Psoas muscle (tissue), 8 donors: ENCODE measurements around the gene SH3BGRL2. TPM values are rescaled to one million over a fixed set of nuclear protein-coding genes. Genes with fewer than 3 reads are reported as not detected.

Experiments
- ATAC-seq, 4 donors: fragments of 200-7000 bp; cut with Tn5 transposase; one replicate each; pipeline ENCODE4 v1.9.1; 2020; ENCODE audit warnings: moderate library complexity in 3 of 4, mild to moderate bottlenecking in 2 of 4
- DNase-seq, 2 donors: peaks; one replicate each; pipeline ENCODE4 v3.0.0-alpha.2; 2020
- H3K27ac ChIP-seq: fragments of 200-600 bp; one replicate; pipeline ENCODE4 v1.8.0; 2022
- H3K27me3 ChIP-seq, 3 donors: fragments of 200-600 bp in 1 of 3; one replicate each; pipeline versions ENCODE4 v1.6.1 to v1.8.0; 2013 to 2022; ENCODE audit warnings: low read length in 2 of 3, mild to moderate bottlenecking in 2 of 3, moderate library complexity in 1 of 3; ENCODE audit not compliant: insufficient read depth in 3 of 3
- H3K36me3 ChIP-seq, 2 donors: fragments of 200-600 bp in 1 of 2; one replicate each; pipeline versions ENCODE4 v1.6.1 to v1.8.0; 2013 to 2022; ENCODE audit warnings: low read depth in 1 of 2, mild to moderate bottlenecking in 1 of 2, moderate library complexity in 1 of 2; ENCODE audit not compliant: insufficient read depth in 1 of 2
- H3K4me1 ChIP-seq: fragments of 200-600 bp; one replicate; pipeline ENCODE4 v1.8.0; 2022
- H3K4me3 ChIP-seq: fragments of 200-600 bp; one replicate; pipeline ENCODE4 v1.8.0; 2022; ENCODE audit warnings: mild to moderate bottlenecking
- H3K9me3 ChIP-seq: fragments of 200-600 bp; one replicate; pipeline ENCODE4 v1.8.0; 2022
- WGBS, 3 donors: extraction: QIAGEN DNeasy Blood & Tissue Kit; methylation state at CpG; one replicate each; pipeline versions ENCODE4 v1.1.6 to v1.1.7; 2013; 5-methylcytosine and 5-hydroxymethylcytosine counted together
- intact Hi-C, 2 donors: fragments of 100-400 bp; cut with DNase I; formaldehyde crosslinking; loops; one replicate each; pipeline versions ENCODE4 v1.11.0 to v1.14.2; 2022
- polyA plus RNA-seq, 3 donors: library from polyadenylated mRNA; stranded (reverse); fragments of 200-250 nt; gene quantifications; one replicate each; pipeline ENCODE4 v1.2.3, GENCODE V29; 2013
- total RNA-seq, 4 donors: library from RNA; stranded (reverse); fragmentation: NEBNext Ultra II Directional in 2 of 4; extraction: Animal tissue kit (Norgen Biotek cat#: 25700) in 2 of 4; gene quantifications; one replicate each; pipeline versions ENCODE4 v1.2.1 to v1.2.4, GENCODE V29; 2021 to 2023
- TF ChIP-seq, protein P1 (sequence below): fragments of 200-600 bp; IDR thresholded peaks from one replicate; pipeline ENCODE4 v1.8.0; 2022; ENCODE audit warnings: antibody characterized with exemption
- donor health status: healthy with polysubstance abuse.
- donor health status: DM: no; HTN: no; CAD: no; lungs with moderate emphysema.
- donor health status: Bipolar disorder and iron deficiency.
- donor health status: healthy.
- donor health status: DM: yes; HTN: yes; CAD: no.
- donor health status: DM: no; HTN: no; CAD: no.
- donor health status: DM: no; HTN: no; CAD: no.
- donor health status: DM: yes; HTN: yes; CAD: no.

Gene SH3BGRL2
- total and polyA plus RNA-seq, 7 donors = 3.5 to 9.7 (median 4.3) TPM

GRCh38 chr6:79686707-79687309 is 55.7 kb downstream of the SH3BGRL2 start:
- Histone ChIP-seq H3K27me3 (no peaks in the 10 kb centered on the region), H3K4me1 (peaks cover 7% of the 10 kb centered on the region), H3K27ac (no peak overlapping the region), H3K36me3 (no peaks in the 10 kb centered on the region), H3K4me3 (no peak overlapping the region), H3K9me3 (no peaks in the 10 kb centered on the region)
- ATAC-seq (no peak), DNase-seq (no peak)
- 70 to 74% (median 70%) methylated on average over 3 of the region's 3 CpGs for WGBS, 3 donors
- intact Hi-C loops = no loop called here
- TF ChIP-seq, protein P1, sequence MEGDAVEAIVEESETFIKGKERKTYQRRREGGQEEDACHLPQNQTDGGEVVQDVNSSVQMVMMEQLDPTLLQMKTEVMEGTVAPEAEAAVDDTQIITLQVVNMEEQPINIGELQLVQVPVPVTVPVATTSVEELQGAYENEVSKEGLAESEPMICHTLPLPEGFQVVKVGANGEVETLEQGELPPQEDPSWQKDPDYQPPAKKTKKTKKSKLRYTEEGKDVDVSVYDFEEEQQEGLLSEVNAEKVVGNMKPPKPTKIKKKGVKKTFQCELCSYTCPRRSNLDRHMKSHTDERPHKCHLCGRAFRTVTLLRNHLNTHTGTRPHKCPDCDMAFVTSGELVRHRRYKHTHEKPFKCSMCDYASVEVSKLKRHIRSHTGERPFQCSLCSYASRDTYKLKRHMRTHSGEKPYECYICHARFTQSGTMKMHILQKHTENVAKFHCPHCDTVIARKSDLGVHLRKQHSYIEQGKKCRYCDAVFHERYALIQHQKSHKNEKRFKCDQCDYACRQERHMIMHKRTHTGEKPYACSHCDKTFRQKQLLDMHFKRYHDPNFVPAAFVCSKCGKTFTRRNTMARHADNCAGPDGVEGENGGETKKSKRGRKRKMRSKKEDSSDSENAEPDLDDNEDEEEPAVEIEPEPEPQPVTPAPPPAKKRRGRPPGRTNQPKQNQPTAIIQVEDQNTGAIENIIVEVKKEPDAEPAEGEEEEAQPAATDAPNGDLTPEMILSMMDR = no peak

DNA sequence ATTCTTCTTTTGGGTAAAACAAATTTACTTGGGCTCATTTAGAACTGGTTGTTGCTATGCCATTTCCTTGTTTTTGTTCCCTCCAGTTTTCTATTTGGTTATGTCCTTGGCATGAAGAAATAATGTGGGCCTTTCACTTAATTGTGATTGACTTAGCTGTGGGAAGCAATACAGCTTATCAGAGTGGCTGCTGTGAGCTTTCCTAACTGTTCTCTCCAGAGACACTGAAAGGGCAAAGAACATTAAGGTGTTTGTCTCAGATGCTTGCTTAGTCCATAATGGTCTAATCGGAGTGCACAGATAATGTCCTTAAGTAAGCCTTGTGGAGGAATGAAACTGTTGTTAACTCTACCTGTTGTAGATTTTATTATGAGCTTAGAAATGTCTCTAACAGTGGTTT is 56.6 kb downstream of the SH3BGRL2 start:
- Histone ChIP-seq H3K36me3 (no peaks in the 10 kb centered on the region), H3K27ac (no peak overlapping the region), H3K4me3 (no peak overlapping the region), H3K27me3 (no peaks in the 10 kb centered on the region), H3K4me1 (peaks cover 7% of the 10 kb centered on the region), H3K9me3 (no peaks in the 10 kb centered on the region)
- TF ChIP-seq, protein P1 = no peak
- intact Hi-C loops = no loop called here
- ATAC-seq = no peak
- 76 to 87% (median 80%) methylated on average over 1 of the region's 1 CpG for WGBS, 3 donors
- DNase-seq = no peak

- no peak overlapping the region for H3K4me3 ChIP-seq
- TF ChIP-seq, protein P1 = no peak
- peaks cover 5% of the 10 kb centered on the region for H3K4me1 ChIP-seq
- H3K27me3 ChIP-seq = no peaks in the 10 kb centered on the region
- ATAC-seq = no peak
- peaks cover 0 to 5% of the 10 kb centered on the region in 2 donors for H3K36me3 ChIP-seq
- no peaks in the 10 kb centered on the region for H3K9me3 ChIP-seq
- DNase-seq = no peak
- intact Hi-C loops = no loop called here
- 64 to 82% (median 65%) methylated on average over 3 of the region's 3 CpGs for WGBS, 3 donors
- H3K27ac ChIP-seq = no peak overlapping the region
Measured at GRCh38 chr6:79694156-79694555, 63.0 kb downstream of the SH3BGRL2 start.

GRCh38 chr6:79694623-79695343 is 63.7 kb downstream of the SH3BGRL2 start:
- no peaks in the 10 kb centered on the region for H3K27me3 ChIP-seq
- peaks cover 5% of the 10 kb centered on the region for H3K4me1 ChIP-seq
- peaks cover 0 to 5% of the 10 kb centered on the region in 2 donors for H3K36me3 ChIP-seq
- TF ChIP-seq, protein P1 = no peak
- H3K9me3 ChIP-seq = no peaks in the 10 kb centered on the region
- DNase-seq (no peak), ATAC-seq (no peak)
- H3K27ac ChIP-seq = peak overlapping the region; percentile 15
- intact Hi-C loops = no loop called here
- H3K4me3 ChIP-seq = no peak overlapping the region
- WGBS, 3 donors = 87 to 90% (median 89%) methylated on average over 6 of the region's 6 CpGs
